IgD-negative memory B cell (primary cell): ENCODE results near the gene CREB3L2. TPM values are rescaled to one million over a fixed set of nuclear protein-coding genes. Genes with fewer than 3 reads are reported as not detected.
A peak's percentile ranks its signal among the peaks of the same experiment; 100 is the strongest.
"Not testable (repeated sequence)": the region's sequence is repeated elsewhere in the genome, so short reads cannot be mapped to it uniquely, and the experiment has no call there.

Source experiments
- H3K27ac Mint-ChIP-seq, 3 donors: one replicate each; pipeline ENCODE4 v1.8.0; 2020 to 2022; ENCODE audit warnings: mild to moderate bottlenecking in 3 of 3, mixed read lengths in 3 of 3, moderate library complexity in 1 of 3
- H3K27me3 Mint-ChIP-seq: one replicate; pipeline ENCODE4 v1.8.0; 2021; ENCODE audit warnings: mixed read lengths
- H3K36me3 Mint-ChIP-seq: one replicate; pipeline ENCODE4 v1.8.0; 2020; ENCODE audit warnings: mild to moderate bottlenecking, mixed read lengths
- H3K4me1 Mint-ChIP-seq, 3 donors: one replicate each; pipeline ENCODE4 v1.8.0; 2020 to 2022; ENCODE audit warnings: mixed read lengths in 3 of 3, mild to moderate bottlenecking in 1 of 3
- H3K4me3 Mint-ChIP-seq, 4 donors: one replicate each; pipeline ENCODE4 v1.8.0; 2020 to 2022; ENCODE audit warnings: mild to moderate bottlenecking in 4 of 4, mixed read lengths in 4 of 4, moderate library complexity in 3 of 4
- H3K9me3 Mint-ChIP-seq, 3 donors: one replicate each; pipeline ENCODE4 v1.8.0; 2020 to 2021; ENCODE audit warnings: mixed read lengths in 3 of 3, mild to moderate bottlenecking in 1 of 3
- polyA plus RNA-seq: library from polyadenylated mRNA; unstranded; fragments of 300-500 nt; fragmentation: Illumina TruSeq; gene quantifications from one replicate; pipeline ENCODE4 v1.2.3, GENCODE V29; 2021

The CREB3L2 gene
- polyA plus RNA-seq, 1 donor from 2014 or later: 4.9 TPM

DNA sequence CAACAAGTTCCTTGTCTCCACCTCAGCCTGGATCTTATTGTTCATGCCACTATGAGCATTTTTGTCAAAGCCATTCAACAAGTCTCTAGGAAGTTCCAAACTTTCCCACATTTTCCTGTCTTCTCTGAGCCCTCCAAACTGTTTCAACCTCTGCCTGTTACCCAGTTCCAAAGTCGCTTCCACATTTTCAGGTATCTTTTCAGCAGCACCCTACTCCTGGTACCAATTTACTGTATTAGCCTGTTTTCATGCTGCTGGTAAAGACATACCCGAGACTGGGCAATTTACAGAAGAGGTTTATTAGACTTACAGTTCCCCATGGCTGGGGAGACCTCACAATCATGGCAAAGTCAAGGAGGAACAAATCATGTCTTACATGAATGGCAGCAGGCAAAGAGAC lies 168.9 kb downstream of the CREB3L2 start:
- not testable (repeated sequence) for H3K36me3 Mint-ChIP-seq, H3K4me1 Mint-ChIP-seq, H3K27me3 Mint-ChIP-seq, H3K27ac Mint-ChIP-seq, H3K4me3 Mint-ChIP-seq
- H3K9me3 Mint-ChIP-seq: peaks cover 0 to 21% (median 17%) of the 10 kb centered on the region in 3 donors

- Mint-ChIP-seq H3K36me3 (no peaks in the 10 kb centered on the region), H3K4me1 (no peaks in the 10 kb centered on the region), H3K27ac (no peak overlapping the region), H3K4me3 (no peak overlapping the region), H3K9me3 (peaks cover 0 to 21% (median 17%) of the 10 kb centered on the region in 3 donors), H3K27me3 (no peaks in the 10 kb centered on the region)
These were observed 169.5 kb downstream of the CREB3L2 start for GRCh38 chr7:137832382-137832781.

GRCh38 chr7:137831555-137831954 lies 170.3 kb downstream of the CREB3L2 start:
- not testable (repeated sequence) for H3K27ac Mint-ChIP-seq, H3K4me1 Mint-ChIP-seq, H3K27me3 Mint-ChIP-seq, H3K36me3 Mint-ChIP-seq
- H3K9me3 Mint-ChIP-seq: peaks cover 0 to 21% (median 17%) of the 10 kb centered on the region in 3 donors
- peak overlapping the region in 1 of 4 donors; percentile 19 for H3K4me3 Mint-ChIP-seq

- Mint-ChIP-seq H3K36me3 (no peaks in the 10 kb centered on the region), H3K9me3 (peaks cover 0 to 20% (median 19%) of the 10 kb centered on the region in 3 donors), H3K4me3 (no peak overlapping the region), H3K4me1 (no peaks in the 10 kb centered on the region), H3K27ac (no peak overlapping the region), H3K27me3 (no peaks in the 10 kb centered on the region)
These were observed 172.4 kb downstream of the CREB3L2 start for GRCh38 chr7:137829337-137829992.

GRCh38 chr7:137828456-137828855 lies 173.4 kb downstream of the CREB3L2 start:
- Mint-ChIP-seq H3K4me1 (no peaks in the 10 kb centered on the region), H3K36me3 (no peaks in the 10 kb centered on the region), H3K9me3 (peaks cover 0 to 18% (median 17%) of the 10 kb centered on the region in 3 donors), H3K4me3 (no peak overlapping the region), H3K27ac (no peak overlapping the region), H3K27me3 (no peaks in the 10 kb centered on the region)

DNA sequence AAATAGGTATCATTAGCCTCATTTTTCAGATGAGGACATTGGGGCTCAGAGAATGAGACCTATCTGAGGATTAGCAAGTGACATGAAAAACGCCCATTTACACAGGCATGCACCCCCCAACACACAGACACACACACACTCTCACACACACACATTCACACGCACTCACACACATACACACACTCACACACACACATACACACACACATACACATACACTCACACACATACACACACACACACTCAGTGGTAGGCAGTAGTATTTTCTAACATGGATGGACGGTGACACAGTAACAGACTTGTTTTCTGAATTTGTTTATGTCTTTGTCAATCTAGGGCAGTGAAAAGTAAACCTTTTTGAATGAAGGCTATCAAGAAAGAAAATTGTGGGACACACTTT lies 176.4 kb downstream of the CREB3L2 start:
- Mint-ChIP-seq H3K4me1 (no peaks in the 10 kb centered on the region), H3K27ac (no peak overlapping the region), H3K27me3 (no peaks in the 10 kb centered on the region), H3K36me3 (no peaks in the 10 kb centered on the region), H3K9me3 (peaks cover 0 to 3% (median 2%) of the 10 kb centered on the region in 3 donors), H3K4me3 (no peak overlapping the region)

Other genes starting within 250 kb of the CREB3L2 start
- gene DGKI, start 155.1 kb downstream of the CREB3L2 start, polyA plus RNA-seq: not detected
- gene AKR1D1, start 74.4 kb upstream of the CREB3L2 start, polyA plus RNA-seq: not detected